HG02973 (cell line): ENCODE data around the gene FAM89B.

ENCODE experiments used
- ATAC-seq: cut with Tn5 transposase; IDR thresholded peaks from one replicate; pipeline ENCODE4 v1.9.1; 2021; ENCODE audit warnings: moderate library complexity; ENCODE audit not compliant: unreplicated experiment

FAM89B gene

GRCh38 chr11:65573391-65574079 lies 1.2 kb downstream of the FAM89B start:
- ATAC-seq: no peak

- ATAC-seq: peak; percentile 33
Observed at GRCh38 chr11:65574109-65574810, 1.9 kb downstream of the FAM89B start.

GRCh38 chr11:65574811-65575567 lies 2.7 kb downstream of the FAM89B start:
- ATAC-seq: no peak

- ATAC-seq: no peak
Observed at GRCh38 chr11:65575568-65576231, 3.4 kb downstream of the FAM89B start, which contains the start of gene EHBP1L1. Gene EHBP1L1 (plus strand): TSS chr11:65576053. CDS start chr11:65576303, 250 bp downstream.

GRCh38 chr11:65576232-65576866 lies 4.0 kb downstream of the FAM89B start:
- ATAC-seq: no peak

- no peak for ATAC-seq
Observed at GRCh38 chr11:65576867-65577755, 4.8 kb downstream of the FAM89B start.

- no peak for ATAC-seq
Observed at GRCh38 chr11:65577756-65578109, 5.4 kb downstream of the FAM89B start.

- ATAC-seq: no peak
Observed at GRCh38 chr11:65578134-65578533, 5.8 kb downstream of the FAM89B start.

- ATAC-seq: no peak
Observed at GRCh38 chr11:65578667-65579066, 6.3 kb downstream of the FAM89B start.

- ATAC-seq: no peak
Observed at GRCh38 chr11:65579291-65579690, 7.0 kb downstream of the FAM89B start.

- ATAC-seq: no peak
Observed at GRCh38 chr11:65580031-65580692, 7.8 kb downstream of the FAM89B start.

- no peak for ATAC-seq
Observed at GRCh38 chr11:65580756-65581155, 8.4 kb downstream of the FAM89B start.

- no peak for ATAC-seq
Observed at GRCh38 chr11:65581928-65582327, 9.6 kb downstream of the FAM89B start.

- no peak for ATAC-seq
Observed at GRCh38 chr11:65583589-65583988, 11.3 kb downstream of the FAM89B start.

GRCh38 chr11:65584106-65584505 lies 11.8 kb downstream of the FAM89B start:
- no peak for ATAC-seq

GRCh38 chr11:65584723-65585171 lies 12.4 kb downstream of the FAM89B start:
- no peak for ATAC-seq

- ATAC-seq: no peak
Observed at GRCh38 chr11:65585396-65586246, 13.3 kb downstream of the FAM89B start.

GRCh38 chr11:65586247-65586630 lies 13.9 kb downstream of the FAM89B start:
- ATAC-seq: no peak
